HG02610 (cell line): ENCODE data around the gene FUS.
"Not testable (repeated sequence)": the region's sequence is repeated elsewhere in the genome, so short reads cannot be mapped to it uniquely, and the experiment has no call there.

Experiments used
- ATAC-seq: cut with Tn5 transposase; IDR thresholded peaks from one replicate; pipeline ENCODE4 v1.9.1; 2021; ENCODE audit warnings: mild to moderate bottlenecking, moderate library complexity; ENCODE audit not compliant: unreplicated experiment

FUS gene

DNA sequence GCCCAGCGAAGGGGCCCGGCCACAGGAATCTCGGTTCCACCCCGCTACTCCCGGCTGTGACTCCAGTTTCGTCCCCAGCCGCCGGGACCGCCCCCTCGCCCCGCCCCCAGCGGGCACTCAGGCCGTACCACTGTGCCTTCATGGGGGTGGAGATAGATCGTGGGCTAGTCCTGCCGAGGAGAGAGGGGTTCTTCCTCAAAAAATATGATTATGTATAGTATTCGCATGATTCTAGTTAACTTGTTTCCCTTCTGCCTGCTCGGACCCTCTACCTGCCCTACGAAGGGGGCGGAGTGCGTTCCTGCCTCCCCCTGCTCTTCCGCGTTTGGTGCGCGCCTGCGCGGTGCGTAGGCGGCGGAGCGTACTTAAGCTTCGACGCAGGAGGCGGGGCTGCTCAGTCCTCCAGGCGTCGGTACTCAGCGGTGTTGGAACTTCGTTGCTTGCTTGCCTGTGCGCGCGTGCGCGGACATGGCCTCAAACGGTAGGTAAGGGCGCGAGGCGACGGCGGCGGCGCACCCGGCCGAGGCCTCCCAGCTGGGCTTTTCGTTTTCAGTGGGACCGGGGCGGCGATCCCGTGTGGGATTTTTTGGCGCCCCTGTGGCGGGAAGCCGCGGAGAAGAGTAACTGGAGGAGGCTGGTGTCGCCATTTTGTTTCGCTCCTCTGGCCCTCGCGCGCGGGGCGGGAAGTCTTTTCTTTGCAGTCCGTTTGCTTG, at the start of gene FUS:
TSS of gene FUS (plus strand) at position 393 of the 713 bp plus-strand sequence. CDS start at position 469, 76 bp downstream.
- peak; percentile 54 for ATAC-seq

DNA sequence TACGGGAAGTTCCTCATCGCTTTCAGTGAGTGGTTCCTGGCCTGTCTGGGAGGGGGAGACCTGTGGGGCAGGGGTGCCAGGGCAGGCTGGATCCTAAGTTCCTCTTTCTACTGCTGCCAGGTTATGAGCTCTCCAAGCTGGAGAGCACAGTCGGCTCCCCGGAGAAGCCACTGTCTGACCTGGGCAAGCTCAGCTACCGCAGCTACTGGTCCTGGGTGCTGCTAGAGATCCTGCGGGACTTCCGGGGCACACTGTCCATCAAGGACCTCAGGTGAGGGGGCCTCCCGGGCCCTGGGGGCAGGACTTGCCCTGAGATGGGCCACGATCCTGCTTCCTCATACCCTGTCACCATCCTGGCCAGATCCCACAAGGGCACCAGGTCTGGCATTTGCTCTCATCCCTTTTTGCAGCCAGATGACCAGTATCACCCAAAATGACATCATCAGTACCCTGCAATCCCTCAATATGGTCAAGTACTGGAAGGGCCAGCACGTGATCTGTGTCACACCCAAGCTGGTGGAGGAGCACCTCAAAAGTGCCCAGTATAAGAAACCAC, 49.5 kb upstream of the FUS start:
- no peak for ATAC-seq

DNA sequence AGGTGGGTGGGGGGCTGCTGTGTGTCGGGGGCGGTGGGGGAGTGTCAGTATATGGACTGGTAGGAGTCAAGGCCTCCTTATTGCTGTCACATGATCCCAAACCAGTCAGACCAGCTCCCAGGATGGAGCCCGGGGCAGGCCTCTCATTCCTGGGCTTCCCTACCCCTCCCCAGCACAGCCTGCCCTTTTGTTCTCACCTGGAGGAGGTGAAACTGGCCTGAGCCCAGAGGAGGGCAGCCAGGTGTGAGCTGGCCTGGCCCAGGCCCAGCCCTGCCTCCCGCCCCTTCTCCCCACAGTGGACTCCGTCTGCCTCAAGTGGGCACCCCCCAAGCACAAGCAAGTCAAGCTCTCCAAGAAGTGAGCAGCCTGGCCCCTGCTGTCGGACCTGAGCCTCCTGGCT, 49.0 kb upstream of the FUS start:
- ATAC-seq = no peak

DNA sequence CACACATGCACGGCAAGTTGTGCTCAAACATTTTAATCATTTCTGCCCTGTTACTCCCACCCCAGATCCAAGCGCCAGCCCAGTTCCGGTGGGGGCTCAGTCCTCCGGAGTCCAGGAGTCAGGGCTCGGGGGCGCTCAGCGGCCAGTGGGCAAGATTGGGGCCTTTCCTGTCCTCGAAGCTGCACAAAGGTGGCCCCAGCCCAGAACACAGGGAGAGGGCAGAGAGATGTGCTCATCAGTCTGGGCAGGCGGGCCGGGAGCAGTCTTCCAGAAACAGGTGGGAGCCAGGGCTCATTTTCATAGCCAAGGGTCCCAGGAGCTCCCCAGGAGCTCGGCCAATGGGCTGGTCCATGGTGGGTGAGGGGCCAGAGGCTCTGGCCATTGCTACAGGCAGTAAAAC, 48.5 kb upstream of the FUS start:
- ATAC-seq = no peak

DNA sequence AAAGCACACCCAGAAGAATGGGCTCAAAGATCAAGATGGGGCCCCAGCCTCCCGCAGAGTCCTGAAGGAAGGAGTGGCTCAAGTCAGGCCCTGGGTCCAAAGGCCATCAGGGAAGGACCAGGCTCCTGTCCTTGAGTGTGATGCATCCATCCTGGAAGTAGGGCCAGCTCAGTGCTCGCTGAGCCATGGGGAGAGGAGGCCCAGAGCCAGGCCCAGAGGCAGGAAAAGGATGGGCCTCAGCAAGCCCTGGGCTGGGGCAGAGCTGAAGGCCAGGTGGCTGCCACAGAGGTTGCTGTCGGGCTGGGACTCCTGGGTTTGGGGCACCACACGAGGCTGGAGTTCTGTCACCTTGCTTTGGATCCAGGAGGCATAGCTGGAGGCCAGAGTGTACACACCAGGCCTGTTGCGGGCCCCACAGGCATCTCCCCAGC, 48.1 kb upstream of the FUS start:
- no peak for ATAC-seq

DNA sequence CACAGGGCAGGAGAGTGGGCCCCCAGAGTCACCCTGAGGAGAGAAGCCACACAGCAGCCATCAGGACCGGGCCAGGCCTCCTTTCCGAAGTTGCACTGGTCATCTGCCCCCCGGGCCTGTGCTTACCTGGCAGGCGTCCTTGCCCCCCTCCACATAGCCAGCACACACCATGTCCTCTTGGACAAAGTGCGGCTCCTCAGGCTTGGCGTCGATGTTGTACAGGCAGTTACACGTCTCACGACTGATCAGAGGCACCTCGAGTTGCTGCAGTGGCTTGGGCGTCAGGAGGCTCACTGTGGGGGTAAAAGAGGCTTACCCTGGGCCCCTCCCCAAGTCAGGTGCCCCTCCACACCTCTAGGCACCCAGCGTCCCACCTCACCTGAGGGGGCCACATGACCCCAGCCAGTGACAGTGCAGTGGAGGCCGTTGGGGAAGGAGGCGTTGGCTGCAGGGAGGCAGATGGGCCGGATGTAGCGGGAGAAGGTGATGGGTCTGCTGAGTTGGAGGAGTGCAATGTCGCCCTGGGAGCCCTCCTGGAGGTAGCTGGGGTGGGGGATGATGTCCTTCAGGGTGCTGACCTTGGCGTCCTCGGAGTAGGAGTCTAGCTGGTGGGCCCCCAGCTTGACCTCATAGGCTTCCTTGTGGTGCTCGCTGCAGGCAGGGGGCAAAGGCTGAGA, 47.5 kb upstream of the FUS start:
- no peak for ATAC-seq

DNA sequence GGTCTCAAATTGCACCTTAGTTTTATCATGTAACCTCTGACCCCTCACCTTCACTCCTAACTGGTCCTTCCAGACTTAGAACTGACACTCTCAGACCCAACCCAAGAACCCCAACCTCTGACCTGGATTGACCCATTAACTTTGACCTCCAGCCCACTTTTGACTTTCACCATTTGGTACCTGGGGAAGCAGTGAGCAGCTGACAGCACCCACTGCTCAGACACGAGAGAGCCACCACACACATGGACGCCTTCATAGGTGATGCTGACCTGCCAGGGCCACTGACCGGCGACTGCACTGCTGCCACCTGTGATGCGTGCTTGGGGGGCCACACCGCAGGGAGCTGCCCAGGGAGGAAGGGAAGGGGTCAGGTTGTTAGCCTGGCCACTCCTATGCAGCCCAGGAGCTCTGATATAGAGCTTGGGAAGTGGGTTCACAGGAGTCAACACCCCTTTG, 46.9 kb upstream of the FUS start:
- no peak for ATAC-seq

DNA sequence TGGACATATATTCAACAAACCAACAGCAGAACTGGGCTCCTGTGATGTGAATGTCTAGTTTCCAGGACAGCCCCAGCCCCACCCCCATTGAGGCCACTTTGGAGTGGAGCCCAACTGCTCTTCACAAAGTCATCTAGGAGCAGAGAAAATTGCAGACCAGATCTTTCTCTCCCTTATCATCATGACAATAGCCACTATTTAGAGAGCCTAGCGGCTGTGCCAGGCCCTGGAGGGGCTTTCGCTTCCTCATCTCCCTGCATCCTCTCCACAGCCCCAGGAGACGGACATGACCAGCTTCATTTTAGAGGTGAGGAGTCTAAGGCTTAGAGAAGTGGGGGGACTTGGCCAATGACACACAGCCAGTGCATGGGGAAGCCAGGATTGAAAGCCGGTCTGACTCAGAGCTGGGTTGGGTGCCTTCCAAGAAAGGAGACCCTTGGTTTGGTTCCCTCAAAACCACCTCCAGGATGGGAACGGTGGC, 45.8 kb upstream of the FUS start:
- ATAC-seq = no peak

DNA sequence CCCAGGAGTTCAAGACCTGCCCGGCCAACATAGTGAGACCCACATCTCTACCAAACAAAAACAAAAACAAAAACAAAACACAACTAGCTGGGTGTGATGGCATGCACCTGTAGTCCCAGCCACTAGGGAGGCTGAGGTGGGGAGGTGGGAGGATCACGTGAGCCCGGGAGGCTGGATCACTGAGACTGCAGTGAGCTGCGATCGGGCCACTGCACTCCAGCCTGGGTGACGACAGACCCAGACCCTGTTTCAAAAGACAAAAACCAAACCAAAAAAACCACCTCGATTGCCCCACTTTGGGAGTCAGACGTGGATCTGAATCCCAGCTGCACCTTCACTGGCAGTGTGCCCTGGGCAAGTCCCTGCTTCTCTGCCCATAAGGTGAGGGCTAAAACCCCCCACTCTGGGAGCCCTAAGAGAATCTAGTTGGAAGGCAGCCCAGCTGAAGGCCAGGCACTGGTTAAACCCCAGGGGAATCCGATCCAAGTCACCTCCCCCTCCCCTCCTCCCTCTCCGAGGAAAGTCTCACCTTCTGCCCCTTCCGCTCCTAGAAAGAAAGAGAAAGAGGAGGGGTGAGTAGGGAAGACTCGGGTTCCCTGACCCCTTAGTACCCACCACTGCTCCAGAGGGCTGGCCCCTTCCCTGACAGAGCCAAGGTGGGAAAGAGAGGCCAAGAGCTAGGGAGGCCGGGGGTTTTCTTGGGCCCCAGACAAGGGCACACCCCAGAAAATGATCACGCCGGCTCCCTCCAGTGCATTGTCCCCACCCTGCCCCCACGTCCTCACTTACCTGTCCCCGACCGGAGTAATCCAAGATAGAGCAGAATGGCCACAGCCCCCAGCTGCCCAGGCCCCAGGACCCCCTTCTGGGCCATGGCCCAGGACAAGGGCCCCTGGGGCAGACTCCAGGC, 45.1 kb upstream of the FUS start:
- ATAC-seq = no peak

DNA sequence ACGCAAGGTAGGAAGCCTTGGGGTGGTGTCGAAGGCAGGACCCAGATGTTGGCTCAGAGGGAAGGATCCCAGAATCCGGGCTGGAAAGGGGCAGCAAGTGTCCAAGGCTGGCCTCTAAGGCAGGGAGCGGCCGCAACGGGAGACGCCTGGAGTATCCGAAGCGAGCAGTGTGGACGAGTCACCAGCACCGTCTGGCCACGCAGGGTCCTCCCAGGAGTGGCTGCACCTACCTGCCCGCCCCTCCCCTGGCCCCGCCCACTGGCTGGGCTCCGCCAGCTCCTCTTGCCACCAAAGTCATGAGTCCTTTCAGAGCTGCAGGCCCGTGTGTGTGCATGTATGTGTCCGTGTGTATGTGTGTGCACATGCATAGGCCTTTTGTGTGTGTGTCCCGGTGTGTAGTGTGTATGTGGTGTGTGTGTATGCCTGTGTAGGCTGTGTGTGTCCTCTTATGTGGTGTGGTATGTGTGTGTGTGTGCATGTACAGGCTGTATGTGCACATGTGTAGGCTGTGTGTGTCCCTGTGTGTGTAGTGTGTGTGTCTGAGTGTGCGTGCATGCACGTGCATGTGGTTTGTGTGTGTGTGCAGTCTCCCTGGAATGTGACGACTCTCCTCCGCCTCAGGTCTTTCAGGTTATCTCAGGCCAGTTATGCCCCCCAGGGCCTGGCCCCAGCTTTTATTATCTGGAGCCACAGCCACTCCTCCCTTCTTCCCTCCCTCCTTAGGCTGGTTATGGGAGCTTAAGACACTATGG, 44.2 kb upstream of the FUS start, which contains the start of gene PRSS8:
TSS of gene PRSS8 (minus strand) at position 193 of the 752 bp plus-strand sequence. CDS start 229 bp downstream, outside the sequence.
- no peak for ATAC-seq

DNA sequence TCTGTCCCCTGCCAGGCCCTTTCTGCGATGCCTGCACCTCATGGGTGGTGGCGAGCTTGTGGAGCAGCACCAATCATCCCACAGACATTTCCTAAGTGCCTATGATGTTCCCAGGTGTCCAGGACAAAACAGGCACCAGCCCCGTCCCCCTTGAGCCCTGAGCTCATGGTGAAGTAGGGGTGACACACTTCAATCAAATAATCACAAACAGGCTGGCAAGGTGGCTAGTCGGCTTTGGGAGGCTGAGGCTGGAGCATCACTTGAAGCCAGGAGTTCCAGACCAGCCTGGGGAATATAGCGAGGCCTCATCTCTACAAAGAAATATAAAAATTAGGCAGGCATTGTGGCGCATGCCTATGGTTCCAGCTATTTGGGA, 43.7 kb upstream of the FUS start:
- no peak for ATAC-seq

DNA sequence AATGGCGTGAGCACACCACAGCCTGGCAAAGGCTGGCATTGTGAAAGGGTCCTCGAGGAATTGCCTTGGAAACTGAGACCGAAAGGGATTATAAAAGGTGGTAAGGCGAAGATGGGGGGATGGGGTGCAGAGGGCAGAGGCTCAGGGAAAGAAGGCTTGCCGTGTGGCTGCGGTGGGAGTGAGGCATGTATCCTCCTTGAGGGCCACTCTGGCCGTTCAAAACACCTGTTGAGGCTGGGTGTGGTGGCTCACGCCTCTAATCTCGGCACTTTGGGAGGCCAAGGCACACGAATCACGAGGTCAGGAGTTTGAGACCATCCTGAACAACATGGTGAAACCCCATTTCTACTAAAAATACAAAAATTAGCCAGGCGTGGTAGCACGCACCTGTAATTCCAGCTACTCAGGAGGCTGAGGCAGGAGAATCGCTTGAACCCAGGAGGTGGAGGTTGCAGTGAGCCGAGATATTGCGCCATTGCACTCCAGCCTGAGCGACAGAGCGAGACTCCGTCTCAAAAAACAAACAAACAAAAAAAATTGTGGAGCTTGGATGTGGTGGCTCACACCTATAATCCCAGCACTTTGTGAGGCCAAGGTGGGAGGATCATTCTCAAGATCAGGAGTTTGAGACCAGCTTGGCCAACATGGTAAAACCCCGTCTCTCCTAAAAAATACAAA, 43.0 kb upstream of the FUS start:
- ATAC-seq = not testable (repeated sequence)

DNA sequence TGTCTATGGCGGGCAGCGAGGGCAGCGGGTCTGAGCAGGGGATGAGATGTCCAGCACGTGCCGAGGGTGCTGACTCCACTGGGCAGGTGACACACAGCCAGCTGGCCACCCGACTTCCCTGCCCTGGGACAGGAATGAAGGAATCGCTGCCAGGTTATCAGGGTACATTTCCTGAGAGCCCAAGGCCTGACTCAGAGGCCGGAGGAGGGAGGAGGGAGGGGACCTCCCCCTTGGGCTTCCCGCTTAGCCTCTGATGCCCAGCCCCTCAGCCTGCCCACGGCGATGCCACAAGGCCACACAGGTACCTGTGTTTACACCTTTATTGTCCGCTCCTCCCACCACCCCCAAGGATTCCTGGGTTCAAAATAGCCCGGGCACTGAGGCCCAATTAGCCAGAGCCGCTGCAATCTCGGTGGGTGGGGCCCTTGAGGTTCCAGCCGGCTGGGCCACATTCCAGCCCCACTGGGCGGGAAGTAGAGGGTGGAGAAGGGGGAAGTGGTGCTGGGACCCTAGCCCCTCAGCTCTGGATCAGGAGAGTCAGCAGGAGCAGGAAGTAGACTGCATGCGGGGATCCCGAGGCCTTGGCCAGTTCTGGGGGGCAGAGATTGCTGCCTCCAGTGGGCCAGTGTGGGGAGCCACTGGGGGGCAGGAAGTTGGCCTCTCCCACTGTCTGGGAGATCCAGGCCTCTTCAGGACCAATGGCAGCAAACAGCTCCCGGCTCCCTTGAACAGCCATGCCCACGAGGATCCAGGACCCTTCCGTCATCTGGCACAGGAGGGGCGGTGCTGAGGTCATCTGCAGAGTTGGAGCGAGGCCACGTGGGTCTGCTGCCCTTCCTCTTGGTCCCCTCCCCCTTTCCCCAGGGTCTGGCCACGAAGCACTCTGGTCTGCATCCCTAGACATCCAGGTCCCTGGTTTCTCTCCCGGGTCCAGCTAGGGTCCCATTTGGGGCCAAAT, 41.0 kb upstream of the FUS start:
- ATAC-seq = no peak

DNA sequence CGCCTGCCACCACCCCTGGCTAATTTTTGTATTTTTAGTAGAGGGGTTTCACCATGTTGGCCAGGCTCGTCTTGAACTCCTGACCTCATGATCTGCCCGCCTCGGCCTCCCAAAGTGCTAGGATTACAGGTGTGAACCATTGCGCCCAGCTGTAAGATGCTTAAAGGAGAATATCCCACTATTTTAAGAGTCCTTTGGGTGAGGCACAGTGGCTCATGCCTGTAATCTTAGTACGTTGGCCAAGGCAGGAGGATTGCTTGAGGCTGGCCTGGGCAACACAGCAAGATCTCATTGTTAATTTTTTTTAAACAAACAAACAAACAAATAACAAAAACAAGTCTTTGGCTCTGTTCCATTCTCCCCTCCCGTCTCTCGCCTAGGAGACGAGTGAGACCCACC, 38.9 kb upstream of the FUS start:
- ATAC-seq = not testable (repeated sequence)

DNA sequence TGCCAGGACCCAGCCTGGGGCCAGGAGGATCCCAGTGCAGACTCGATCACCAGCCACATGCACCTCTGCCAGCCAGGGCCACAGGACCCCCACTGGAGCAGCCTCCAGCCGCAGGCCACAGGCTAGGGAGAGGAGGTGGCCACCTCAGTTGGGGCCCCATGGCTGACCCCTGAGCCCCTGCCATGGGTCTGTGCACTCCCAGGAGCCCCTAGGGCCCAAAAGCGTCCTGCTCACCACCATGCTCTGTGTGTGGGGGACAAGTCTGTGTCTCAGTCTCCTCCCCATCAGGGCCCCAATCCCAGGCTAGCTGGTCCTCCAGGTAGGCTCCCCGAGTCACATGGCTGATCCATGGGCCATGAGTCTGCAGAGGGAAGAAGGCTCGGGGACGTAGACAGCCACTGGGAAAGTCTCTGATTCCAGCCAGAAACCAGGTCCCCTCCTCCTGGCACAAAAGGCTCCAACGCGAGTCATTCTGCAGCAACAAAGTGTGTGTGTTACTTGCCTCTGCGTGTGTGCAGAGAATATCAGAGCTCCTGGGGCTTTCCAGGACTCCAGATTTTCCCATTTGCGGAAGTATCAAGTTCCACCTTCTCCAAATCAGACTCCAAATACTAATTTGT, 38.3 kb upstream of the FUS start:
- no peak for ATAC-seq

DNA sequence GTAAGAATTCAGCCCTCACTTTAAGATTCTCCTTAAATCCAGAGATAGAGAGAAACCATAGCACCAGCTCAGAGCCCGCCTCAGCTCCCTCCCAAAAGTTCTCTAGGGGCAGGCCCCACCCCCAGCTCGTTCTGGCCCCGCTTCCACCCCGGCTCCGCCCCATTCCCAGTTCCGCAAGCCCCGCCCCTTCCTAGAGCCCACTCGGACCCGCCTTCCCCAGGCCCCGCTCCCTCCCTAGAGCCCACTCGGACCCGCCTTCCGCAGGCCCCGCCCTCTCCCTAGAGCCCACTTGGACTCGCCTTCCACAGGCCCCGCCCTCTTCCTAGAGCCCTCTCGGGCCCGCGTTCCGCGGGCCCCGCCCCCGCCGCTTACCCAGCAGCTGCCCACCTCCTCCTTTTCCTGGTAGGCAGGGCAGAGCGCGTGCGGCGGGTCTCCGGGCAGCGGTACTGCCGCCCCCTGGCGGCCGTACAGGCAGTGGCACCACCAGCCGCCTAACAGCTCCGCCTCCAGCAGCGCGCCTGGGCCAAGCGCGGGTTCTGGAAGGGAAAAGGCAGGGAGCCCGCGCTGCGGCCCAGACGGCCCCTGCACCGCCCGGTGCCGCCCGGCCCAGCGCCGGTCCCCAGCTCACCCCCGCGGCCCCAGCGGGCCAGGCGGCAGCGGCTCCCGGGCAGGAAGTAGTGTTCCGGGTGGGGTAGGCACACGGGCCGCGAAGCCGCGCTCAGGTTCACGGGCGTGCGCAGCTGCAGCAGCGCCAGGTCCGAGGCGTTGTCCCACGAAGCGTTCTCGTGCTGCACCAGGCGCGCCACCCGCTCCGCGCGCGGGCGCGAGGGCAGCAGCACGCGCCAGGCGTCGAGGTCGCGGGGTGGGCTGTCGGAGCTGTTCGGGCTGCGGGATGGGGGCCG, 37.6 kb upstream of the FUS start:
- ATAC-seq = peak; percentile 92
